Limb (tissue), 2 donors: Measurements from ENCODE around the gene DNAH3.
"Not testable (repeated sequence)": the region's sequence is repeated elsewhere in the genome, so short reads cannot be mapped to it uniquely, and the experiment has no call there.

ENCODE experiments used
- DNase-seq, 2 donors: peaks; one replicate each; pipeline ENCODE4 v3.0.0-alpha.2; 2016; ENCODE audit errors: extremely low spot score in 2 of 2

DNAH3 gene

GRCh38 chr16:21150375-21151001 is at the start of gene DNAH3:
Gene DNAH3, minus strand, starts transcription at chr16:21150846. Its CDS starts 527 bp downstream, at chr16:21150319.
- peak in 1 of 2 donors; percentile 33 for DNase-seq

- DNase-seq: no peak
These were observed 49.1 kb upstream of the DNAH3 start for GRCh38 chr16:21199607-21200218.

- no peak for DNase-seq
These were observed 47.0 kb upstream of the DNAH3 start for GRCh38 chr16:21197621-21198020.

- DNase-seq: no peak
These were observed 46.5 kb upstream of the DNAH3 start for GRCh38 chr16:21197112-21197511.

- not testable (repeated sequence) for DNase-seq
These were observed 44.7 kb upstream of the DNAH3 start for GRCh38 chr16:21195330-21195729.

- DNase-seq: peak in 1 of 2 donors; percentile 29
These were observed 44.2 kb upstream of the DNAH3 start for GRCh38 chr16:21194771-21195301.

- DNase-seq: no peak
These were observed 42.3 kb upstream of the DNAH3 start for GRCh38 chr16:21192991-21193390.

- DNase-seq: no peak
These were observed 40.0 kb upstream of the DNAH3 start for GRCh38 chr16:21190599-21190998.

- no peak for DNase-seq
These were observed 39.4 kb upstream of the DNAH3 start for GRCh38 chr16:21190013-21190412.

- no peak for DNase-seq
These were observed 38.7 kb upstream of the DNAH3 start for GRCh38 chr16:21189311-21189710.

GRCh38 chr16:21186326-21186691 is 35.7 kb upstream of the DNAH3 start:
- DNase-seq: no peak

GRCh38 chr16:21185659-21186325 is 35.1 kb upstream of the DNAH3 start:
- DNase-seq: no peak

- DNase-seq: no peak
These were observed 34.2 kb upstream of the DNAH3 start for GRCh38 chr16:21184834-21185233.

- no peak for DNase-seq
These were observed 33.3 kb upstream of the DNAH3 start for GRCh38 chr16:21183995-21184394.

- DNase-seq: no peak
These were observed 29.3 kb upstream of the DNAH3 start for GRCh38 chr16:21179983-21180365.

- no peak for DNase-seq
These were observed 28.7 kb upstream of the DNAH3 start for GRCh38 chr16:21179126-21179982.

- DNase-seq: no peak
These were observed 24.8 kb upstream of the DNAH3 start for GRCh38 chr16:21175397-21175796.

GRCh38 chr16:21172650-21173049 is 22.0 kb upstream of the DNAH3 start:
- DNase-seq: no peak

- not testable (repeated sequence) for DNase-seq
These were observed 19.5 kb upstream of the DNAH3 start for GRCh38 chr16:21170116-21170515.

GRCh38 chr16:21169249-21169981 is 18.8 kb upstream of the DNAH3 start:
- no peak for DNase-seq
